GF-D8 (cell line): ENCODE results near the gene ADGRL2.

Source experiments
- DNase-seq: peaks from one replicate; lab custom pipeline; 2025; lab: John Stamatoyannopoulos, UW

Gene ADGRL2

GRCh38 chr1:81800695-81801650 lies at the start of gene ADGRL2:
TSS of gene ADGRL2 (plus strand) at chr1:81800934. CDS start at chr1:81836985, 36,051 bp downstream.
- no peak for DNase-seq

- no peak for DNase-seq
Observed at GRCh38 chr1:81752840-81753239, 47.9 kb upstream of the ADGRL2 start.

GRCh38 chr1:81754424-81754823 lies 46.3 kb upstream of the ADGRL2 start:
- no peak for DNase-seq

- no peak for DNase-seq
Observed at GRCh38 chr1:81756872-81757271, 43.9 kb upstream of the ADGRL2 start.

GRCh38 chr1:81757398-81758020 lies 43.2 kb upstream of the ADGRL2 start:
- DNase-seq: no peak

- DNase-seq: no peak
Observed at GRCh38 chr1:81758181-81758580, 42.6 kb upstream of the ADGRL2 start.

- DNase-seq: no peak
Observed at GRCh38 chr1:81760477-81761097, 40.1 kb upstream of the ADGRL2 start.

GRCh38 chr1:81775510-81775909 lies 25.2 kb upstream of the ADGRL2 start:
- no peak for DNase-seq

- no peak for DNase-seq
Observed at GRCh38 chr1:81780705-81781454, 19.9 kb upstream of the ADGRL2 start.

GRCh38 chr1:81781749-81782148 lies 19.0 kb upstream of the ADGRL2 start:
- no peak for DNase-seq

- DNase-seq: no peak
Observed at GRCh38 chr1:81792184-81792583, 8.6 kb upstream of the ADGRL2 start.

- DNase-seq: no peak
Observed at GRCh38 chr1:81797701-81798100, 3.0 kb upstream of the ADGRL2 start.

- no peak for DNase-seq
Observed at GRCh38 chr1:81799939-81800694, 617 bp upstream of the ADGRL2 start.

GRCh38 chr1:81801651-81802456 lies 1.1 kb downstream of the ADGRL2 start:
- DNase-seq: no peak

- DNase-seq: no peak
Observed at GRCh38 chr1:81802457-81802706, 1.6 kb downstream of the ADGRL2 start.

GRCh38 chr1:81802707-81803430 lies 2.1 kb downstream of the ADGRL2 start:
- no peak for DNase-seq

GRCh38 chr1:81803431-81804110 lies 2.8 kb downstream of the ADGRL2 start:
- DNase-seq: no peak

- DNase-seq: no peak
Observed at GRCh38 chr1:81804312-81804711, 3.6 kb downstream of the ADGRL2 start.
